NCI-H2029 treated with DMSO at 0.1 percent for 48 hours (cell line): ENCODE data around the gene ZBTB12.
"Not testable (repeated sequence)": the region's sequence is repeated elsewhere in the genome, so short reads cannot be mapped to it uniquely, and the experiment has no call there.

Experiments
- DNase-seq: peaks from one replicate; lab custom pipeline; 2025; lab: John Stamatoyannopoulos, UW

ZBTB12 gene

GRCh38 chr6:31922942-31923341 is 21.1 kb upstream of the ZBTB12 start:
- no peak for DNase-seq

GRCh38 chr6:31920811-31921210 is 18.9 kb upstream of the ZBTB12 start:
- DNase-seq = no peak

- no peak for DNase-seq
These were observed 17.9 kb upstream of the ZBTB12 start for GRCh38 chr6:31919624-31920303.

GRCh38 chr6:31918069-31918720 is 16.3 kb upstream of the ZBTB12 start:
- no peak for DNase-seq

DNA sequence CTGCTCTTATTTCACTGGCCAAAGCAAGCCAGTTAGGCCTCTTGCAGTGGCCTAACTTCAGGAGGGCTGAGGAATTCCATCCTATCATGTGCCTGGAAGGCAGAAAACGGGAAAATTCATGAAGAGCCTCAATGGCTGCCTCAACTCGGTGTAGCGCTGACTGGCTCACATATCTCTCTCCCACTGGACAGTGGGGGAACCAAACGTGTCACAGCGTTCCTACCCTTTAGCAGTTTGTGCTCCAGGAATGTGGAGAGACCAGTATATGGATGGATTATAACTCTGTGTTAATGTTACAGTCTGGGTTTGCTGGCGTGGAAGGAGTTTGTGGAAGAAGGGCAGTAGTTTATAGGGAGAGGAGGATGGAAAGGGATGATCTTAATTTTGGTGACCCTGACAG is 13.9 kb upstream of the ZBTB12 start:
- no peak for DNase-seq

GRCh38 chr6:31915351-31915750 is 13.5 kb upstream of the ZBTB12 start:
- no peak for DNase-seq

- no peak for DNase-seq
These were observed 10.1 kb upstream of the ZBTB12 start for GRCh38 chr6:31911826-31912585.

GRCh38 chr6:31909298-31909697 is 7.4 kb upstream of the ZBTB12 start:
- not testable (repeated sequence) for DNase-seq

DNA sequence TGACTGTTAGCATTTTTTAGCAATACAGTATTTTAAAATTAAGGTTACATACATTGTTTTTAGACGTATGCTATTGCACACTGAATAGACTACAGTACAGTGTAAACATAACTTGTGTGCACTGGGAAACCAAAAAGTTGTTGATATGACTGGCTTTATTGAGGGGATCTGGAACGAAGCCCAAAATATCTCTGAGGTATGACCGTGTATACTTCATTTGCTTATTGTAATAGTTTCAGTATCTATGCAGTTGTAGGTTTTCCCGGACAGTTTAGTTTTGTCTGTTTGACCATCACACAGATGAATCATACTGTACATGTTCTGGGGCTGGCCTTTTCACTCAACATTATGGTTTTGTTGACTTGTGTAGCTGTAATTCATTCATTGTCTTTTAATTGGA is 6.9 kb upstream of the ZBTB12 start:
- no peak for DNase-seq

DNA sequence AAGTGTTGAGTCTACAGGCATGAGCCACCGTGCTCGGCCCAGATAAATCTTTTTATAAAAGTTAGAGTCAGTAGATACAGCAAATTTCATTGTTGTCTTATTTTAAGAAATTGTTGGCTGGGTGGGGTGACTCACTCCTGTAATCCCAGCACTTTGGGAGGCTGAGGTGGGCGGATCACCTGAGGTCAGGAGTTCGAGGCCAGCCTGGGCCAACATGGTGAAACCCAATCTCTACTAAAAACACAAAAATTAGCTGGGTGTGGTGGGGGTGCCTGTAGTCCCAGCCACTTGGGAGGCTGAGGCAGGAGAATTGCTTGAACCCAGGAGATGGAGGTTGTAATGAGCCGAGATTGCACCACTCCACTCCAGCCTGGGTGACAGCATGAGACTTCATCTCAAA is 6.4 kb upstream of the ZBTB12 start:
- DNase-seq = not testable (repeated sequence)

DNA sequence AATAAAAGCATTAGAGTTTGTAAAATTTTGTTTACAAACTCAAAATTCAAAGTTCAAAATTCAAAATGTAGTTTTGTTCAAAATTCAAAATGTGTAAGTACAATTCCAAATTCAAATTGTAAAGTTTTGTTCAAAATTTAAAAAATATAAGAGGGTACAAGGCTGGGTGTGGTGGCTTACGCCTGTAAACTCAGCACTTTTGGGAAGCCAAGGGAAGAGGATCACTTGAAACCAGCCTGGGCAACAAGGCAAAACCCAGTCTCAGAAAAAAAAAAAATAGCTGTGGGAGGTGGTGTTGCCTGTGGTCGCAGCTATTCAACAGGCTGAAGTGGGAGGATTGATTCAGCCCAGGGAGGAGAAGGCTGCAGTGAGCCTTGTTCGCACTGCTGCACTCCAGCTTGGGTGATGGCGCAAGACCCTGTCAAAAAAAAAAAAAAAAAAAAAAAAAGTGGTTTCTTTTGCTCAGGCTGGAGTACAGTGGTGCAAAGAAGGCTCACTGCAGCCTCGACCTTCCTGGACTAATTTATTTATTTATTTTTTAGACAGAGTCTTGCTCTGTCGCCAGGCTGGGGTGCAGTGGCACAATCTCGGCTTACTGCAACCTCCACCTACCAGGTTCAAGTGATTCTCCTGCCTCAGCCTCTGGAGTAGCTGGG is 5.4 kb upstream of the ZBTB12 start:
- DNase-seq = no peak

GRCh38 chr6:31906727-31907126 is 4.8 kb upstream of the ZBTB12 start:
- not testable (repeated sequence) for DNase-seq

DNA sequence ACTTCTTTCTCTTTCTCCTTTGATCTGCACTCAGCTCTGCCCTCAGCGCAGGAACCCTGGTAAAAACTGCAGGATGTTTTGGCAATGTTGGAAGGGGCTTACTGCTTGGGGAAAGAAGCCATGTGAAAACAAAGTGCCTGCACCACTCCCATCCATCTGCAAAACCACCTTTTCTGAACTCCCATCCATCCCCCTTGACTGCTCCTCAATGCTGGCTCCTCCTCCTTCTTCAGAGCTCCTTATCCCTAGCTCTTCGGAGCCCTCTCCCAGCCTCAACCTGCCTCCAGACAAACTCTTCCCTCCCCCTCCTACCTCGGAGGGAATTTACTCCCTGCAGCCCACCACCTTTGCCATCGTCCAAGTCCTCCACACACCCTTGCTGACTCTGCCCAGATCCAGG is 4.2 kb upstream of the ZBTB12 start:
- DNase-seq = no peak

GRCh38 chr6:31905041-31905440 is 3.2 kb upstream of the ZBTB12 start:
- no peak for DNase-seq

DNA sequence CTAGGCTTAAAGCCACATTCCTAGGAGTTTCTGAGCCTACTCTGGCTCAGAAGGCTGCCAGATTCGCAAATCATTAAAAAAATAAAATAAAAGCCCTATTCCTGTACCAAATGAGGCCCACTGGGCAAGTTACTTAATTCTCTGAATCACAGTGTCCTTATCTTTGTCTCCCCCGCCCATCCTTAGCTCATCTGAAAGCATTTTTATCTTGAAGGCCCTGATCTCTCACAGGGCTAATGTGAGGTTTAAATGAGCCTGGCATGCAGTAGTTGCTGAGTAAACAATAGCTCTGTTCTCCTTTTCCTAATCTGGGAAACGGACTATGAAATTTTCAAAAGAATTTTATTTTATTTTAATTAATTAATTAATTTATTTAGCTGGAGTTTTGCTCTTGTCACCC is 2.1 kb upstream of the ZBTB12 start:
- DNase-seq = no peak

GRCh38 chr6:31901415-31901952 is 402 bp downstream of the ZBTB12 start:
- no peak for DNase-seq

DNA sequence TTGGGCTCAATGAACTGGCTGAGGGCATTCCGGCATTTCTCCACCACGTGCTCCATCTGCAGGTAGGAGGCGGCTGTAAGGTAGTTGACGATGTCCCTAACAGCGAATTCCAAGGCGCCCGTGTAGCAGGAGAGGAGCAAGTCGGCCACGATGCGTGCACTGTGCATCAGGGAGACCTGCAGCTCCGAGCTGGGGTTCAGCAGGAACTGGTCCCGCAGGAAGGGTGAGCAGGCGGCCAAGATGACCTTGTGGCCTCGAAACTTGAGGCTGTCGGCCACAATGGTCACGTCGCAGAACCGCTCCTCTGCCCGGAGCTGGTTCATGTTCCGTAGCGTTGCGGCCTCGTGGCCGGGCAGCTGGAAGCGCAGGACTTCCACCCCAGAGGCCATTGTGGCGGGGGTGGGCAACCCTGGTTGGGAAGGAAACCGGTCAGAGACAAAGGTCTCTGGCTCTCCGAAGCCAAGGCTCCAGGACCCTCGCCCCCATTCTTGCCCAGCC is 920 bp downstream of the ZBTB12 start:
- no peak for DNase-seq

- no peak for DNase-seq
These were observed 1.8 kb downstream of the ZBTB12 start for GRCh38 chr6:31899882-31900722.

GRCh38 chr6:31899215-31899614 is 2.7 kb downstream of the ZBTB12 start:
- no peak for DNase-seq

DNA sequence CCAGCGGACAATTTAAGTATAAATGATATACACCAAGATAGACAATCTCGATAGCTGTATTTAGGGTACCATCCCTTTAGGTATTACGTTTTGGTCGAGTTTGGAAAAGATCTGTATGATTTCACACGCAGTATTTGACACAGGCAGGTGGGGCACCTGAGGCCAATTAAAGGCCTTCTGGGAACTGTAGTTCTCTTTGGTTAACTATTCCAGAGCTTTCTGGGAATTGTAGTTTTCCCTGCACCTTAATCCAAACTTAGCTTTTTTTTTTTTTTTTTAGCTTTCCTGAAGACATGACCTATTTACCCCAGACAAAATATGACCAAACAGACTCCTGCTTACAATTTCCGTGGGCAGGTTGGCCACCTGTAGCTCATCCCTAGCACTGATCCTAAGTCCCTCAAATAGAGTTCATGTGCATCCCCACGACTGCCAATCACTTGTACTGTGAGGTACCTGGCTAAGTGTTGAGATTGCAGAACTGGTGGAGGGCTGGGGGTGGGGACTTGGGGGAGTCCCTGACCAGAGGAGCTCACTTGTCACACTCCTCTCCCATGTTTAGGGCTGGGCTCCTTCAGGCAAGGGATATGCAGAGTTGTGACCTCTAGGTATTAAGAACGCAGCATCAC is 3.4 kb downstream of the ZBTB12 start:
- DNase-seq = peak; percentile 59
